ENCODE measurements around the gene SLC22A4. TPM values are rescaled to one million over a fixed set of nuclear protein-coding genes. Genes with fewer than 3 reads are reported as not detected.

Gene SLC22A4
- total RNA-seq, 2 experiments from 2014 or later = 0.16 to 0.22 TPM

DNA sequence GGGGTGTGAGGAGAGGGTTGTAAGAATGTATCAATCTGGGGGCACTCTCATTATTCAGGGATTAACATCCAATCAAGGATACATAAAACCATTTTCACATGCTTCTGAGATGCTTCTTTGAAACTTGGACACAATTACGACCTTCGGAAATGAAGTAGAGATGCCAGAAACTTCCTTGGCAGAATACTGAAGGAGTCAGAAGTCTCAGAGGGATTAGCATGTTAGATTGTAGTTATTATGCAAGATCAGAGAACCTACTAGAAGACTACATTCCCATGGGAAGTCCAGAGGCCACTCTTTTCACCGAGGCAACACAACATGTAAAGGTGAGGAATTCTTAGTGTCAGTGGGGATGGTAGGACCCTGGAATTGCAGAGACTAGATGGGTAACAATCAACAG is 5.1 kb upstream of the SLC22A4 start:
- ChIA-PET POLR2A (no interaction called here), CTCF (no interaction called here)
- peaks cover 15% of the 10 kb centered on the region for H3K27me3 Mint-ChIP-seq
- no peaks in the 10 kb centered on the region for H3K36me3 ChIP-seq (ENCODE audit: insufficient read depth, low read length)
- intact Hi-C loops (cut with DNase I, micrococcal nuclease) = no loop called here
- H3K9me3 Mint-ChIP-seq = no peaks in the 10 kb centered on the region
- peaks cover 5% of the 10 kb centered on the region for H3K4me1 Mint-ChIP-seq (ENCODE audit: low read depth)
- no peaks in the 10 kb centered on the region for H3K9me3 ChIP-seq (ENCODE audit: control insufficient read depth in 1 of 2, insufficient read depth in 1 of 2, low read length in 2 of 2)
- H3K36me3 Mint-ChIP-seq (ENCODE audit: low read depth) = no peaks in the 10 kb centered on the region
- H3K27me3 ChIP-seq (ENCODE audit: control insufficient read depth in 1 of 2, insufficient read depth in 2 of 2, low read length in 2 of 2) = peaks cover 0 to 9% of the 10 kb centered on the region in 2 experiments
- no peak overlapping the region for H3K27ac Mint-ChIP-seq
- H3K4me3 Mint-ChIP-seq = no peak overlapping the region
- peaks cover 12% of the 10 kb centered on the region for H3K4me1 ChIP-seq (ENCODE audit: insufficient read depth, low read length)
- TF ChIP-seq, protein P1, sequence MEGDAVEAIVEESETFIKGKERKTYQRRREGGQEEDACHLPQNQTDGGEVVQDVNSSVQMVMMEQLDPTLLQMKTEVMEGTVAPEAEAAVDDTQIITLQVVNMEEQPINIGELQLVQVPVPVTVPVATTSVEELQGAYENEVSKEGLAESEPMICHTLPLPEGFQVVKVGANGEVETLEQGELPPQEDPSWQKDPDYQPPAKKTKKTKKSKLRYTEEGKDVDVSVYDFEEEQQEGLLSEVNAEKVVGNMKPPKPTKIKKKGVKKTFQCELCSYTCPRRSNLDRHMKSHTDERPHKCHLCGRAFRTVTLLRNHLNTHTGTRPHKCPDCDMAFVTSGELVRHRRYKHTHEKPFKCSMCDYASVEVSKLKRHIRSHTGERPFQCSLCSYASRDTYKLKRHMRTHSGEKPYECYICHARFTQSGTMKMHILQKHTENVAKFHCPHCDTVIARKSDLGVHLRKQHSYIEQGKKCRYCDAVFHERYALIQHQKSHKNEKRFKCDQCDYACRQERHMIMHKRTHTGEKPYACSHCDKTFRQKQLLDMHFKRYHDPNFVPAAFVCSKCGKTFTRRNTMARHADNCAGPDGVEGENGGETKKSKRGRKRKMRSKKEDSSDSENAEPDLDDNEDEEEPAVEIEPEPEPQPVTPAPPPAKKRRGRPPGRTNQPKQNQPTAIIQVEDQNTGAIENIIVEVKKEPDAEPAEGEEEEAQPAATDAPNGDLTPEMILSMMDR (IDR thresholded peaks at IDR 0.05) = no peak
- H3K4me3 ChIP-seq (ENCODE audit: low read length) = no peak overlapping the region
- ATAC-seq (ENCODE audit: poor library complexity) (no peak), DNase-seq (no peak)
- no peak overlapping the region for H3K27ac ChIP-seq (ENCODE audit: low read depth in 1 of 2, low read length in 2 of 2)

DNA sequence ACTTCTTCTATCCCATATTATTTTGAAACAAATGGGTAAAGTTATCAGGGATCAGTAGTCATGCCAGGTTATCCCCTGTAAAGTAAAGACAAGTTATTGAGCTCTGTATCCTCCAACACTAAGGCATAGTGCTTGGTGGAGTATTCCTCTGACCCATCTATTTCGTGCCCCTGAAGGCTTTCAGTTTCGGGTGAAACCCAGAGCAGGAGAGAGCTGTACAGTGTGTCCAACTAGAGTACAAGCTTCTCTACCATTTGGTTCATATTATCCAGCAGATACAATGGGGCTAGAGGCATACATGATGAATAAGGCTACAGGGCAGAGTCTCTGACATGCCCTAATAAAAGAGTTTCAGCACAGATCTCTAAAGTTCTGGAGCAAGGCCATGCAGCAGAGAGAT is 3.2 kb upstream of the SLC22A4 start:
- Mint-ChIP-seq H3K4me3 (no peak overlapping the region), H3K27me3 (peaks cover 30% of the 10 kb centered on the region), H3K9me3 (no peaks in the 10 kb centered on the region), H3K4me1 (ENCODE audit: low read depth) (peaks cover 10% of the 10 kb centered on the region), H3K27ac (no peak overlapping the region), H3K36me3 (ENCODE audit: low read depth) (no peaks in the 10 kb centered on the region)
- TF ChIP-seq, protein P1 (IDR thresholded peaks at IDR 0.05) = no peak
- no peaks in the 10 kb centered on the region for H3K9me3 ChIP-seq (ENCODE audit: control insufficient read depth in 1 of 2, insufficient read depth in 1 of 2, low read length in 2 of 2)
- ATAC-seq (ENCODE audit: poor library complexity) (no peak), DNase-seq (no peak)
- intact Hi-C loops (cut with DNase I, micrococcal nuclease) = loop anchor here in 1 of 2 experiments (5.0 kb wide), 1 partner anchor 201 kb away; the partner anchor contains the start of gene IRF1
- no peak overlapping the region for H3K4me3 ChIP-seq (ENCODE audit: low read length)
- peaks cover 26% of the 10 kb centered on the region for H3K4me1 ChIP-seq (ENCODE audit: insufficient read depth, low read length)
- H3K27ac ChIP-seq (ENCODE audit: low read depth in 1 of 2, low read length in 2 of 2) = no peak overlapping the region
- CTCF ChIA-PET = no interaction called here
- H3K27me3 ChIP-seq (ENCODE audit: control insufficient read depth in 1 of 2, insufficient read depth in 2 of 2, low read length in 2 of 2) = peaks cover 4 to 19% of the 10 kb centered on the region in 2 experiments
- POLR2A ChIA-PET = no interaction called here
- H3K36me3 ChIP-seq (ENCODE audit: insufficient read depth, low read length) = no peaks in the 10 kb centered on the region

DNA sequence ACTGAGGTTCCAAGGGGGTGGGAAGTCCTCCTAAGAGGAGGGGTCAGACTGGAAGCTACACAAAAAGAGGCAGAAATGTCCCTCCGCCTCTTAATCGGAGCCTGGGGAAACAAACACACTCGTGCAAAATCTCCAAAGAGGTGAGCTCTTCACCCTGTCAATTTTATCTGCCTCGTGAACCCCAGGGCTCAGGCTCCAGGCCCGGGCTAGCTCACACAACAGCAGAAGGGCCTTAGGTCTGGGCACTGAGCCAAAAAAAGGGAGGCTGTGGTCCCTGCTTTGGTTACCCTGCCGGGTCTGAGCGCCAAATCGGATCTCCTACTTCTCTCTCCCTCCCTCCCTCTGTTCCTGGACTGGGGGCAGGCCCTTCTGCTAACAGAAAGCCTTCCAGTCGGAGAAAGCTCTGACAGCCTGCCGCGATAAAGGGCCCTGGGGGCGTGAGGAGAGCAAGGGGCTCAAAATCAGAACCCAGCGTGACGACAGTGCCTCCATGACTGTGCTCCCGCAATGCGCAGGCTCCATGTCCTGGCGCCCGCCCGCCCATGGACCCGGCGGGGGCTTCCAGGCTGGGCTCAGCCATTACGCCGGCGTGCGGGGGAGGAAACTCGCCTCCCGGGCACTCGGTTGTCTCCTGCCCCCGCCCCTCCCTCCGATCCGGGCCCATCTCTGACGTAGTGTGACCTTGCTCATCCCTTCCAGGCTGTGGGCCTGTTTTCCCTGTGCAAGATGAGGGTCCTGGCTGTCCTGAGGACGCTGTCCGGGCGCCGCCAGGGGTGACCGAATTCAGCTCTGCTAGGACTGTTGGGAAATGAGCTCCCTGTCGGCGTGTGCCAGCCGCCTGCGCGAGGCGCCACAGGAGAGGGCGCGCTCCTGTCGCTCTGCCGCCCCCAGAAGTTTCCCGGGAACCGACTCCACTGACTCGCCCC is 865 bp upstream of the SLC22A4 start:
- H3K4me3 Mint-ChIP-seq = peak overlapping the region; percentile 92
- ChIA-PET CTCF (interaction anchor here (0.5 to 1.5 kb wide), 6 partner anchors 10 to 118 kb away, joined by 3 to 6 read pairs (median 4); no protein-coding TSS in a partner anchor), POLR2A (interaction anchor here (0.7 to 1.9 kb wide), 5 partner anchors 55 to 203 kb away, joined by 3 to 6 read pairs (median 3); partner anchors contain the start of gene SLC22A5)
- intact Hi-C loops (cut with DNase I, micrococcal nuclease) = loop anchor here in 1 of 2 experiments (5.0 kb wide), 1 partner anchor 199 kb away; the partner anchor contains the start of gene IRF1
- H3K4me3 ChIP-seq (ENCODE audit: low read length) = peak overlapping the region; percentile 64
- TF ChIP-seq, protein P1 (IDR thresholded peaks at IDR 0.05) = no peak
- no peaks in the 10 kb centered on the region for H3K9me3 ChIP-seq (ENCODE audit: control insufficient read depth in 1 of 2, insufficient read depth in 1 of 2, low read length in 2 of 2)
- DNase-seq = peak in 11 of 14 experiments; percentile 14 to 83 (median 49)
- no peak overlapping the region for H3K27ac ChIP-seq (ENCODE audit: low read depth in 1 of 2, low read length in 2 of 2)
- H3K4me1 ChIP-seq (ENCODE audit: insufficient read depth, low read length) = peaks cover 26% of the 10 kb centered on the region
- peaks cover 35% of the 10 kb centered on the region for H3K27me3 Mint-ChIP-seq
- H3K27me3 ChIP-seq (ENCODE audit: control insufficient read depth in 1 of 2, insufficient read depth in 2 of 2, low read length in 2 of 2) = peaks cover 10 to 19% of the 10 kb centered on the region in 2 experiments
- no peaks in the 10 kb centered on the region for H3K9me3 Mint-ChIP-seq
- no peaks in the 10 kb centered on the region for H3K36me3 ChIP-seq (ENCODE audit: insufficient read depth, low read length)
- no peak overlapping the region for H3K27ac Mint-ChIP-seq
- ATAC-seq (ENCODE audit: poor library complexity) = peak; percentile 44
- no peaks in the 10 kb centered on the region for H3K36me3 Mint-ChIP-seq (ENCODE audit: low read depth)
- H3K4me1 Mint-ChIP-seq (ENCODE audit: low read depth) = peaks cover 10% of the 10 kb centered on the region
